GM19438 (cell line): ENCODE data around the gene CLDN7.
"Not testable (repeated sequence)": the region's sequence is repeated elsewhere in the genome, so short reads cannot be mapped to it uniquely, and the experiment has no call there.

Source experiments
- ATAC-seq: cut with Tn5 transposase; IDR thresholded peaks from one replicate; pipeline ENCODE4 v1.9.1; 2021; ENCODE audit warnings: low read depth; ENCODE audit not compliant: unreplicated experiment

CLDN7 gene

DNA sequence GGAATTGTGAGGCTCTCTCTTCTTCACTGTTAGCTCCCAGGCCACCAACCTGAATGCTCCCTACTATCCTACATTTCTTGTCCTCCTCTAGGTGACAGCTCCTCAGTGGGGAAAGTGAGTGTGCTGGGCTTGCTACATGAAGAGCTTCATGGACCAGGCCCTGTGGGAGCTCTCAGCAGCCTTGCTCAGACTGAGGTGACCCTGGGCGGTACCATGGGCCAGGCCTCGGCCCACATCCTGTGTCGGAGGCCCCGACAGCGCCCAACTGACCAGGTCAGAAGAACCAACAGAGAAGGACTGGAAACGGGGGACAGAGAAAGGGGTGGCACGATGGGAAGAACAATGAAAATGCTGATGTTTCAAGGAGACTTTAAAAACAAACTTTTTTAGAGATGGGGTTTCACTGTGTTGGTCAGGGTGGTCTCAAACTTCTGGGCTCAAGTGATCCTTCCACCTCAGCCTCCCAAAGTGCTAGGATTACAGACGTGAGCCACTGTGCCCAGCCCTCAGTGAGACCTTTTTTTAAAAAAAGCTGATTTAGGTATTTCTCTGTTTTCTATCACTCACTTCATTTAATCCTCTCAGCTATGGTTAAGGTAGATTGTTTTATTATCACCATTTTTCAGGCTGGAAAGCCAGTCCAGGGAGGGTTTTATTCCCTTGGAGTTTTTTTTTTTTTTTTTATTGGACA is 5.4 kb downstream of the CLDN7 start:
- no peak for ATAC-seq

DNA sequence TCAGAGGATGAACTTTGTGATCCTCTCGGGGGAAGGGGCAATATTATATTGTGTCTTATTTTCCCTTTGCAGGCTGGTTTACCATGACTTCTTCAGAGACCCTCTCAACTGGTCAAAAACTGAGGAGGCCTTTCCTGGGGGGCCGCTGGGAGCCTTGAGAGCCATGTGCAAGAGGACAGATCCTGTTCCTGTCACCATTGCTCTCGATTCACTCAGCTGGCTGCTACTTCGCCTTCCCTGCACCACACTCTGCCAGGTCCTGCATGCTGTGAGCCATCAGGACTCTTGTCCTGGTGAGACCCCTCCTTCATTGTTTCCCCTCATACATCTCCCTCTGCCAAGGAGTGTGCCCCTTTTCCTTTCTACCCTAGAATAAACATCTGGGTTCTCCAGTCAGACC is 7.8 kb downstream of the CLDN7 start:
- ATAC-seq = no peak

DNA sequence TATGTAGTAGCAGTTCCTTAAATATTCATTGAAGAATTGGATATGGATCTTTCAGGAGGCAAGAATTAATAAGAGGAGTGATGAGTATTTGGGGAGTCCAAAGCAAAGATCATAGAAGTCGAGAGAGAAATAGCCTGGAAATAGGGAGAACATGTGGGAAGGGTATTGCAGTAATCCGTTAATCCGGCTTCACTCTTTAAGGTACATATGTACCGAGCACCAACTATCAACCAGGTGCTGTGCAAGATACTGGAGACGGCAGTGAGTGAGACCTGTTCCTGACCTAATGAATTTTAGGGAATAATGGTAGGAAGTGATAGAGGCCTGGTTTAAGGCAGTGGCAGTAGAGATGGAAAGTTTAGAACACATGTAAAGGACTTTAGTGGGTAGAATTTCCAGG is 9.2 kb downstream of the CLDN7 start:
- ATAC-seq = no peak

DNA sequence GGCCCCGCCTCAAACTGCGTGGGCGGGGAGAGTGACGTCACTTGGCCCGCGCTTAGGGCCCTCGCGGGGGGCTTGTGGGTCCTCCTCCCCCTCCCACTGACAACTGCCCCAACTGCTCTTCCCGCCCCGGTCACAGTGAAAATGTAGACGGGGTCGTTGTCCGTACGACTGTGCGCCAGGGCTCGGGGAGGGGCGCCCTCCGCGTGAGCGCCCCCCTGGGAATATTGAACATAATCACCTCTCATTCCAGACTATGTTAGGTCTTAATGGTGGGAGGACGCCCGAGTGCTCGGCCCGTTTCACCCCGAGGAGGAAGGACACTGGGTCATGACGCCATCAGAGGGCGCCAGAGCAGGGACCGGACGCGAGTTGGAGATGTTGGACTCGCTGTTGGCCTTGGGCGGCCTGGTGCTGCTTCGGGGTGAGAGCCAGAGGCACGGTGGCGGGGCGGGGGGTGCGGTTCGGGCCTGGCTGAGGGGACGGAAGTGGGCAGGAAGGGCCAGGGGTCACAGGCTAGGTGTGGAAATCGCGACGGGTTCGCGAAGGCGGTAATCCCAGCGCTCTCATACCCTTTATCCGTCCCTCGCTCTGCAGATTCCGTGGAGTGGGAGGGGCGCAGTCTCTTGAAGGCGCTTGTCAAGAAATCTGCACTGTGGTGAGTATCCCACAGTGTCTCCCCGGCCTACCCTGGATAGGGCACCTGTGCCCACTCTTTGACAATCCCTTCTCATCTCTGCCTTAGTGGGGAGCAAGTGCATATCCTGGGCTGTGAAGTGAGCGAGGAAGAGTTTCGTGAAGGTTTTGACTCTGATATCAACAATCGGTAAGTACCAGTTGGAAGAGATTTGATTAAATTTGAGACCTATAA is 9.9 kb downstream of the CLDN7 start, which contains the start of gene ELP5:
Gene ELP5 (plus strand): TSS at position 40 of the 868 bp plus-strand sequence. CDS start 336 bp downstream, at position 376.
- peak; percentile 47 for ATAC-seq

DNA sequence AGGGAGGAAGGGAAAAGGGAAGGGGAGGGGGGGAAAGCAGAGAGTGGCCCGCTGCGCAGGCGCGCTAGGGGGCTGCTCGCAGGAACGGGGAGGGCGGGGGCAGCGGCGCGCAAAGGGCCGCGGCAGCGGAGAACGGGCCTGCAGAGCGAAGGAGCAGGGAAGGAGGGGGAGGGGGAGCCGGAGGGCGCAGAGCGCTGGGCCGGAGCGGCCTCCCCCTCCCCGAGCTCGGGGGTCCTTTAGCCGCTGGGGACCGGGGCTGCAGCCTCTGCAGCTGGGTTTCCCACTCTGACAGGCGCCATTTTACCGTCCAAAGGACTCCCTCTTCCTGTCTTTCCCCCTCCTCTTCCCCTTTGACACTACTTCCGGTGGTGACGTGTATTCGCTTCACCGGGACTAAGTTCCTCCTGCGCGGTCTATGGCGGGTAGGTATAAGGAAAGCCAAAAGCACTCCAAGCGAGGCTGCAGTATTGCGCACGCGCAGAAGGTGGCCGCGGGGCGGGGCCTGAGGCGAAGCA is 10.6 kb downstream of the CLDN7 start, which contains the start of gene CTDNEP1:
Gene CTDNEP1 (minus strand): TSS at position 74 of the 515 bp plus-strand sequence. CDS start 438 bp downstream, outside the sequence.
- peak; percentile 75 for ATAC-seq

DNA sequence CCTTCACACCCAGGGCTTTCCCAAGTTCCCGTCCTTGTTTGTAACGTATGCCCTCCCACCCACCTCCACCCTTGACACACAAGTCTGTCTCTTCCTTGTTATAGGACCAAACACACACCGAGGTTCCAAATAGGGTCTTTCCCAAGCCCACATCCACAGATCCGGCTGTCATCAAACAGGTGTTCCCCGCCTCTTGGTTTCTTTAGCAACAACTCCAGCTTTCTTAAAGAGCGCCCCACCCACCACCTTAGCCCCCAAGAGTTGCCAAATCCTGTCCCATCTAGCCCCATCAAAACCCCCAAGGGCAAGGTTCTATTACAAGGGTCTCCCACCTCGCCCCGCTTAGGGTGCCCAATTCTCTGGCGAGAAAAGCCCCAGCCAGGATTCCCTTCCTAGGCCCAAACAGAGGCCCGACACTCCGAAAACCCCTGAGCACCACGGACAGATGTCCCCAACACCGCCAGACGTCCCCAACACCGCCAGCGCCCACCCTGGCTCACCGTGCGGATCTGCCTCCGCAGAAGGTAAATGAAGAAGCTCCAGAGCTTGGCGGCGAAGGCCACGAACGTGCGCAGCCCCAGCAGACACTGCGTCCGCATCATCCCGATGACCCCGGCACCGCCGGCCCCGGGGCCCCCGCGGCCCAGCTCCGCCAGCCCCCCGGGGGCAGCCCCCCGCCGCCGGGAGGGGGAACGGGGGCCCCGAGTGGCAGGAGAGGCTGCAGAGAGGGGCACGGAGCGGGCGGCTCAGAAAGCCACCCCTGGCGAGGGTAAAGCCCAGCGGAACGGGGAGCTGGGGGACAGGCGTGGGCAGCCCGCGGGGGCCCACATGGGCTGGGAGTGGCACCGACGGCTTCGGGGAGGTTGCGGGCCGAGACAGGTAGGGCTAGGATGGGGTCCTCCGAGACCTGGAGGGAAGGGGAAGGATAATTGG is 11.3 kb downstream of the CLDN7 start:
- ATAC-seq = no peak

DNA sequence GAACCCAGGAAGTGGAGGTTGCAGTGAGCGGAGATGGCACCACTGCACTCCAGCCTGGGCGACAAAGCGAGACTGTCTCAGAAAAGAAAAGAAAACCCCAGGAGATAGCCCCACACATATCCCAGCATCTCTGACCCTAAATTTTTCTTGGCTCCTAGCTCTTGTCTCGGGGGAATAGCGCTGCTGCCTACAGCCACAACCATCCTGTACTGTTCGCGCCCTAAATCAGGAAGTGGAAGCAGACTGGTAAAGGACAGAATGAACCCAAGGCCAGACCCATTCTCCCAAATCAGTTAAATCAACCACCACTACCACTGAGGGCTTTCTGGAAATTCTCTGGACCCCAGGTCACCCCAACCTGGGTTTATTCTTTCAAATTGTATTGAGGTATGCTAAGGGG is 12.4 kb downstream of the CLDN7 start:
- ATAC-seq = no peak

DNA sequence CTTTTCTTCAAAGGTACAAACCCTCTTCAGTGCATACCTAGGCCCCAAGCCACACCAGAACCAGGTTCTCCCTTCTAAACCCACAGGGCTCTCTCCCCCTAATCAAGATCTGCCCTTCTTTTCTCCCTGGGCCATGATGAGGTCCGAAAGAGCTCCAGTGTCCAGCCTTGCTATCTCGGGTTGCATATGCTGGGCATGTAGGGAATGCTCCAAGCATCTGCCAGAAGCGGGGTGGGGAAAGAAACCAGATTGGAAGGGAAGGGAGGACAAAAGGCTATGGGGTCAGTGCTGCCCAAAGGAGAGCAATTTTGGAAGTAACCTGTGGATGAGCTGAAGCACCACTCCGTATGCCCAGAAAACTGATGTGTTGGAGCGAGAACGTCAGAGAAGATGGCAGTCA is 13.1 kb downstream of the CLDN7 start:
- no peak for ATAC-seq

DNA sequence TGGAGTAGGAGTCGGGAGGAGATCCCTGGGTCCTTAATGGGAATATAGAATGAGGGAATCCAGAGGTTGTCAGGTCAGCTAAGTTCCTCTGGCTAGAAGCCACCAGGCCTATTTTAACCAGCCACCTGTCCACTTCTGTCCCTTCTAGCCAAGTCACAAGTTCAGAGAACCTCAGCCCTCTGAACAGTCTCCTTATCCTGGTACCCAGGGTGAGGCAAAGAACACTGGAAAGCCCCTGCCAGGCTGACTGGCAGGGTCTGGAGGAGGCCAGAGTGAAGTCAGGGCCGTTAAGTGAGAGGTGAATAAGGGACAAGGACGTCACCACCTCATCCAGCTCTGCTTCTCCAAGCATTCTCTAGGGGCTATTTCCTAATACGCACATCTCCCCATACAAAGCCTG is 13.5 kb downstream of the CLDN7 start:
- no peak for ATAC-seq

DNA sequence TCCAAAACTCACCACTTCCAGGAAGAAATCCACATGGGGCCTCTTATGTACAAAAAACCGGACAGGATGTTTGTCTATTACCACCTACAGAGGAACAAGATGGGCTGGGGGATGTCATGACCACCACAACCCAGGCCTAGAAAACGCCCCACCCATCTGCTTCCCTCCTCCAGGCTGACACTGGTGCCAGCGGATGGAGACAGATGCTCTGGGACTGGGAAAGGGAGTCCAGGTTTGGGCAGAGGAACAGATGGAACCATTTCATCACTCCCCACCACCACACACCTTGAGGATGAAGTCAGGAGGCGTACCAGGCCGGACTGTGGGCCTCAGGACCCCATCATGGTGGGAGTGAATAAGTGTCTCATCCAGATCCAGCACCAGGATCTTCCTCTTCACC is 15.5 kb downstream of the CLDN7 start:
- no peak for ATAC-seq

DNA sequence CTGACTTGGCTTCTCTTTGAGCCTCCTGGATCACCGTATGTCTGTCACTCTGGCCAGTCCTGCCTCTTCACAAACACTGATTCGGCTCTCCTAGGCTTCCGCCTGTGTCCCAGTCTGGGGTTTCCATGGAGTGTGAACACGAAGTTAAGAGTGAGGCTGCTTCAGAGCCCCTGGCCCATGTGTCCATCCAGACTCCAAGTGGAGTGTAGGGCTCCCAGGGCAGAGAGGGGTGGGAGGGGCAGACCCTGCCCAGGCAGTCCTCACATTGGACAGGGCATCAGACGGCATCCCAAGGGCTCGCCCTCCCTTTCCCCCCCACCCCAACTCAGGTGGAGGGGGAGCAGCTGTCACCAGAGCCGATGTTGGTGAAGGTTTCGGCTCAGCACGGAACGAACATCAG is 18.4 kb downstream of the CLDN7 start:
- not testable (repeated sequence) for ATAC-seq

DNA sequence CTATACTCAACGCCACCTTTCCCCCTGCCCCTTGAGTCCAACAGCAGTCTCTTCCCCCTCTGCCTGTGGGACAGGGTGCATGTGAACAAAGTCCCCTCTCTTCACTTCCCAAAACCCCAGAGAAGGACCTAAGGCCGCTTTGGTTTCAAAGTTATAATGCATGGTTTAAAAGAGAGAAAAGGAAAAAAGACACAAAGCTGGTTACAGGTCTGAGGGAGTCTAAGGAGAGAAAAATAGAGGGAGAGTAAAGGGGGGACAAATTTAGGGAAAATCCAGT is 18.9 kb downstream of the CLDN7 start:
- ATAC-seq = no peak

DNA sequence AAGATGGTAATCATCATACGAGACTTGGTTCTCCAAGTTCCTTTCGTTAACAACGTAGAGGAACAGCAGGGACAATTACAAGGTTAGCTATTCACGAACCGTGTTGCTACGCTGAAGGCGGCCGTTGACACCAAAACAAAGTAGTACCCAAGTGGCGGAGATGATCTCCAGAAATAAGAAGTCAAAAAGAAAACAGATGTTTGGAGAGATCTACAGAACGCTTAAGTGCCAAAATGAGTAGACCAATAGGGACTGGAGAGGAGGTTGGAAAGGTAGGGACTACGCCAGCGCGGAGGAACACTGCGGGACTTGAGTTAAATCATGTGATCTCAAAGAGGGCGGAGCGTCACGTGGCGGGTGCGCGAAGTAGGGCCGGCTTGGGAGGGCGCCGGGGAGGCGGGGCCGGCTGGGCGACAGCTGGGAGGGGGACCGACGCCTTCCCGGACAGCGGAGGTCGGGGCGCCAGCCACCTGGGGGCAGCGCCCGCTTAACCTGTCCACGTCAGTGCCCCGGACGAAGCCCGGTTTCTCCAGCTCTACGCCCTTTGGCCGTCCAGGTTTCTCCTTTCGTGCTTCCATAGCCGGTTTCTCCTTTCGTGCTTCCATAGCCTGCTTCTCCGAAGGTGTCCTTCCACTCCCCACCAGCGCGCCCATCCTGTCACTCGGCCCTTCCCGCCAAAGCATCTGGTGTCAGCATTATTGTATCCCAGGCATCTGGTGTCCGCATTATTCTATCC is 19.4 kb downstream of the CLDN7 start:
- peak; percentile 32 for ATAC-seq

DNA sequence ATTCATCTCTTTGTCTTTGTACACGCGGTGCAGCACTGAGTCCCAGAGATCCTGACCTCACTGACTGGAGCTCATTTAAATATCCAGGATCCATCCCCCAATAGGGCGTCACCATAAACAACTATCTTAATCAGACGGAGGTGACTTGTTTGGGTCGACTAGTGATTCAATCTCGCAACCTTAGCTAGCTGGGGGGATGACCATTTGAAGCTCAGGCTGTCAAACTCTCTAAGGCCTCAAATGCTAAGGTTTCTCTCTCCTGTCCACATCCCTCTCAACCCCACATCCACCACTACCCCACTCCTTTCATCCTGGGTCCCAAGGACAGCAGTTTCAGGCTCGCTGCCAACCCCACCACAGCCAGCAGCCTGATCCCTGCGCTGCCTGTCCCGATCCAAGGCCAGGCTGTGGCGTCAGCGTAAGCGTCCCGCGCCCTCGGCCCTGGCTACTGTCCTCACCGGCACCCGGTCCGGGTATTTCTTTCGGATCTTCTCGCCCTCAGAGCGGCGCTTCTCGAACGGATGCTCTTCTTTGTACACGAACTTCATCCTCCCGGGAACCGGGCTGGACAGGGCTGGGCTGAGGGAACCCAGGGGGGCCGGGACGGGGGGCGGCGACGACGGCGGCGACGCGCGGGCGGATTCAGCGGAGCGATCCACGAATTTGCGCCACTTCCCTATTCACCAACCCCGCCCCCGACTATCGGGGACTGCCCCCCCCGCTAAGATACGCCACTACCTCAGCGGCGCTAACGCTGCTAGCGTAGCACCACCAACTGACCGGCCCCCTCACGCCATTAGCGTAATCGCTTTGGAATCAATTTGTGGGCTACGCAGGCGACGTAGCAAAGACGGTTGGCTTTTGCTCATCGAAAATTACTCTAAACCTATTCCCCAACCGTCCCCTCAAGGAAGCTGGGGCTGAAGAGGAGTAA is 20.2 kb downstream of the CLDN7 start, which contains the start of gene GABARAP:
Gene GABARAP (minus strand): TSS at position 667 of the 934 bp plus-strand sequence. CDS start 119 bp downstream, at position 548.
- peak; percentile 24 for ATAC-seq

DNA sequence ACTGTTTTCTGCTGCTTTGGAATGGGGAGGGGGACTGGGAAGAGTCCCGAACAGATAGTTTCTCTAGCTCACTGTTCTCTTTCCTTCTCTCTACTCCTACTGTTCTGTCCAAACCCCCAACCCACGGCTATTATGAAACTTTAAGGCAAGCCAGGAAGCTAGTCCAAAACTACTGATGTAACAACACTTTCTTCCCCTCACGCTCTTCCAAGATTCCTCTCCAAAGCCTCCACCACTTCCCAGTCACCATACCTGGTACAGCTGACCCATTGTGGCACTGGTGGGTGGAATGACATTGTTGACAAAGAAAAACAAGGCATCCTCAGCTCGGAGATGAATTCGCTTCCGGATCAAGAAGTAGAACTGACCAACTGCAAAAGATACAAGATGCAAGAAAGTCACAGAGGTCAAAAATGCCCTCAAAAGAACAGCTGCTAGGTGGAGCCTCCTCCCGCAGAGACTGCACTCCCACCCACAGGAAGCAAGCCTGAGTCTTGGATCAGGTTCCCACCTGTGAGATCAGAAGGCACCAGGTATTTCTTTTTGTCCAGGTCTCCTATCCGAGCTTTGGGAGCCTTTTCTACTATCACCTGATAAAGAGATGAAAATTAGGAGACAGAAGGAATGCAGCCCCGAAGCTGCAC is 21.1 kb downstream of the CLDN7 start:
- ATAC-seq = no peak

DNA sequence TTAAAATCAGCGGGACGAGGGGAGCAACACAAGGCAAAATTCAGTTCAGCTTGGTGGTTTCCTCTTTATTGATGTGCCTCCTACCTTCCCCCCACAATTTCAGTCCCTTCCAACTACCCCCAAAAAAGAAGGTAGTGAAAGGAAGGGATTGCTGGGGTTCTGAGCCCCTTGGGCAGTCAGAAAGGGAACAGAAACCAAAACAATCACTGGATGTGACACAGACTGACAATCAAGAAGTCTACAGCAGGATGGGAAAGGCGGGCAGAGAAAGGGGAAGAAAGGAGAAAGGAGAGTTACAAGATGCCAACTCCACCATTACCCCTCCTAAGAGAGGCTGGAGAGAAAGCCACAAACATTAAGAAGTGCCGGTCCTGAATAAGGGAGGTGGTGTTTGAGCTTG is 21.9 kb downstream of the CLDN7 start:
- no peak for ATAC-seq

DNA sequence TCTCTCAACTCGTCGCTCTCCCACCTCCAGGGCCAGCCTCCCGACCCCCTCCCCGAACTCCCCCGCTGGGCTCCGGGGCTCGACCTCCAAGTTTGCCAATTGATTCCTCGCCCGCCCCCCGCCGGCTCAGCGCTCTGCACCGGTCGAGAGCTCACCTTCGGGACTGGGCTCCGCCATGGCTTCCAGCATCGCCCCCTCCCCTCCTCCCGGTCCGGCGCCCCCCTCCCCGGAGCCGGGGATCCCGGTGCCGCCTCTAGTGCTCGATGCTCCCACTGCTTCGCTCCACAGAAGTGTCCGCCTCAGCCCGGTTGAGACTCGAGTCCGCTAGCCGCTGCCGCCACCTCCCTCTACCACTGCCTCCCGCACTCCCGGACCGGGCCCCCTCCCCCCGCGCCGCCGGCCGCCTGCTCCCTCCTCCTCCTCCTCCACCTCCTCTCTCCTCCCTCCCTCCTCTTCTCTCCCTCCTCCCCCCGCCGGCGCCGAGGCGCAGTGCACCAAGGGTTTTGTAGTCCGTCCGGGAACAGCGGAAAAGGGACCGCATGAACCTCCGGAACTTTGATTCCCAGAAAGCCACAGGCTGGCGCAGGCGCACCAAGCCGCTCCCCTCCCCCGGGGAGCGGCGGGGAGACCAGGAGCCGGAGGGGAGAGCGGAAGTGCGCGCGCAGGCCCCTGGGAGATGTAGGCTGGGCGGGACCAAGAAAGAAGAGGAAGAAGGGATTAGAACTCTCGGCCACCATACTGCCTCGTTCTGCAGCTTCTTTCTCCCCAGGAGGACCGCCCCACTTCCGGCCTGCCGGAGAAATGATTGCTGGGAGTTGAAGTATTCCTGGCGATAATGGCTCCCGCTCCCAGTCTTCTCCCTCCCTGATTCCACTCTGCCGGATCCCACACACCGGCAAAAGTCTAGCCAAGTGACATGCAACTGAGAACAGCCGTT is 22.9 kb downstream of the CLDN7 start, which contains the start of gene PHF23:
Gene PHF23 (minus strand): TSS at position 367 of the 937 bp plus-strand sequence. CDS start 178 bp downstream, at position 189.
- ATAC-seq = peak; percentile 45
